HG03064 (cell line): ENCODE measurements around the gene CRIP3.

Experiments used
- ATAC-seq: cut with Tn5 transposase; IDR thresholded peaks from one replicate; pipeline ENCODE4 v1.9.1; 2021; ENCODE audit warnings: low read depth; ENCODE audit not compliant: unreplicated experiment

Gene CRIP3

DNA sequence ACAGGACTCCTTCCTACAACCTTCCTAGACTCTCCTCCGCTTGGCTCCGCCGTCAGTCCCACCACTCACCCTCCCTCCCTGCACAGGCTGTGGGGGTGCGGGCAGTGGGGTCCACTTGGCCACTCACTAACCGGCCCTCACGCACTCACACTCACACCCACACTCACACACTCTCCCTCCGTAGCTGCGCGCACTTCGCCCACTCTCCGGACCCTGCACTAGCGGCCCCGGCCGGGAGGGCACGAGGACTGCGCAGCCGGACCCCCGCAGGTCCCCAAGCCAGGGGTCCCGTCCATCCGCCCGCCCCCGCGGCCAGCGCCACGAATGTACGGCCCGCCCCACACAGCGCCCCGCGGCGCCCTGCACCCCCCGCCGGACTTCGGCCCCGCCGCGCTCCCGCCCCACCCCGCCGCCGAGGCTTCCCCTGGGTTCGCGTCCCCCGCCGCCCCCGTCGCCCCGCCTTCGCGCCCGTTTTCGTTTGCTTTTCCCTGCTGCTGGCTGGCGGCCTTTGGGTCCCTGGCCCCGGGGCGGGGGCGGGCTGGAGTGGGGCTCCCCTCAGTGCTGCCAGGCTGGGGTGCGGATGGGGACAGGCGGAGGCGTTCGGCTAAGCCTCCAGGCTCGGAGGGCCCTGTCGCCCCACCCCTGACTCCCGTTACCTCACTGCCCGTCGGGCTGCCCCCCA is 33.6 kb downstream of the CRIP3 start:
- ATAC-seq, result no peak

DNA sequence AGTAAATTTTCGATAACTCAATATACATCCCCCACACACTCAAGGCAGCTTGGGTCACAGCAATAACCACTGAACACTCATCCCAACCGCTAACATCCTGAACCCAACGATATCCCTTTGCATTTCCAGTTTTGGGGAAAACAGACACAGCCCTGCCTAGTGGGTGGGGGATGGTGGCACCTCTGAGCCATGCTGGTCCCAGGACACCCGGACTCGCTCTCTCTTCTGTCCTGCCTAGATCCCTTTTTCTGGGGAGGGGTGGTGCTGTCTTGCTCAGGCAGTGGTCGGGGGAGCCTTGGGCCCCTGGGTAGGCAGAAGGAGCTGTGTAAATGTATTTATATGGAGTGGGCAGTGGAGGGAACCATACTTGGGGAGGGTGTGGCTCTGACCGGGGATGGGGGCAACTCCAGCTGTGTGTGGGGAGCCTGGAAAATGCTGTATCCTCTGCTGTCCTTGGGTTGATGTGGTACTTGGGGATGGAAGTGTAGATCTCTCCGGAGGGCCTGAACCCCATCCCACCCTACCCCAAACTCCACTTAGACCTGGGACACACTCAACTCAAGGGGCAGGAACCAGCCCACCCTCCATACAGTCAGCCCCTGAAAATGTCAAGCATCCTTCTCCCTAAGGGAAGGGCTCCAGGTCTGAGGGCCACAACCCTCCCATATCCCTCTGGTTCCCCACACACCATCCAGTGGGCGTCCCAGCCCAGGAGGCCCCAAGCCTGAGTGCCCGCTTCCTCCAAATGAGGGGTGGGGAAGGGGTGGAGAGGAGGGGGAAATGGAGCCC is 34.3 kb downstream of the CRIP3 start:
- ATAC-seq, result no peak

GRCh38 chr6:43273707-43274106 is 34.9 kb downstream of the CRIP3 start:
- ATAC-seq, result no peak

GRCh38 chr6:43271944-43272343 is 36.7 kb downstream of the CRIP3 start:
- no peak for ATAC-seq

- ATAC-seq, result no peak
Observed at GRCh38 chr6:43271103-43271815, 37.4 kb downstream of the CRIP3 start.

- ATAC-seq, result no peak
Observed at GRCh38 chr6:43269273-43270007, 39.2 kb downstream of the CRIP3 start.

DNA sequence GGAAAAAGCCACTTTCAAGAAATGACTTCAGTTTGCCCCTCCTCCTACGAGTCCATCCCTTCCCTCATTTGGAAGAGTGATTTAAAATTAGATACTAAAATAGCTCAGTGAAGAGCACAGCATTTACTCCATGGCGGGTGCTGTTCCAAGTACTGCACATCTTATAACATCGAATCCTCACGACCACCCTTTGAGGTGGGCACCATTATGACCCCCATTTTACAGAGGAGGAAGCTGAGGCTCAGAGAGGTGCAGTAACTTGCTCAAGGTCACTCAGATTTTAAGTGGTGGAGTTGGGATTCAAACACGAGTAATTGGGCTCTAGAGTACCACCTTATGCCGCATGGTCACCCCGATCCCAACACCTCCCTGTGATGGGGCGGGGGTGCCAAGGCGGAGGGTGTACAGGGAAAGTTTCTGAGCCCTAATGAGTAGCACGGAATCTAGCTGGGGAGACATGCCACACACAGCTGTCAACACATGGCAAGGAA is 39.8 kb downstream of the CRIP3 start:
- ATAC-seq, result no peak

GRCh38 chr6:43268355-43268700 is 40.3 kb downstream of the CRIP3 start:
- ATAC-seq, result no peak

GRCh38 chr6:43267619-43268354 is 40.8 kb downstream of the CRIP3 start:
- ATAC-seq, result no peak

- no peak for ATAC-seq
Observed at GRCh38 chr6:43265564-43265963, 43.1 kb downstream of the CRIP3 start.

DNA sequence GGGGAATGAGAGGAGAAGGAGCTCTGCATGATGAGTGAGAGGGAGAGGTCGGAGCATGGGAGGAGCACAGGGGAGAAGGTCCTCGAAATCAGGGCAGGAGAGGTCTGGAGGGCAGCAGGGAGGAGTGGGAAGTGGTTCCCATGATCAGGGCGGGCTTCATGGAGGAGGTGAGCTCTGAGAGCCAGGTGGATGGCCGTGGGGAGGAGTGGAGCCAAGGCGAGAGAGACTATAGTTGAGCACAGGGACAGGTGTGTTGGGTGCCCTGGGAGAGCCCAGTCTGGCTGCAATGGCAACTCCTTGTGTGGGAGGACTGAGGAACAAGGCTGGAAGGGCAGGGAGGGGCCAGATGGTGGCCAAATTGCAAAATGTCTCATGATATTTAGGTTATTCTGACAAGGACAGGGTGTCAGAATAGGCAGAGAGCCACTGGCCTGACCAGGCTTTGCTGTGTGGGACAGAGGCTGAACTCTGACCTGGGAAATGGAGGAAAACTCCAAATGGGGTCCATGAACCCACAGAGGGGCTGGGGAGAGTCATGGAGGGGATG is 44.0 kb downstream of the CRIP3 start:
- ATAC-seq, result no peak

- no peak for ATAC-seq
Observed at GRCh38 chr6:43263314-43264178, 45.1 kb downstream of the CRIP3 start.

- ATAC-seq, result no peak
Observed at GRCh38 chr6:43262780-43263313, 45.8 kb downstream of the CRIP3 start.

DNA sequence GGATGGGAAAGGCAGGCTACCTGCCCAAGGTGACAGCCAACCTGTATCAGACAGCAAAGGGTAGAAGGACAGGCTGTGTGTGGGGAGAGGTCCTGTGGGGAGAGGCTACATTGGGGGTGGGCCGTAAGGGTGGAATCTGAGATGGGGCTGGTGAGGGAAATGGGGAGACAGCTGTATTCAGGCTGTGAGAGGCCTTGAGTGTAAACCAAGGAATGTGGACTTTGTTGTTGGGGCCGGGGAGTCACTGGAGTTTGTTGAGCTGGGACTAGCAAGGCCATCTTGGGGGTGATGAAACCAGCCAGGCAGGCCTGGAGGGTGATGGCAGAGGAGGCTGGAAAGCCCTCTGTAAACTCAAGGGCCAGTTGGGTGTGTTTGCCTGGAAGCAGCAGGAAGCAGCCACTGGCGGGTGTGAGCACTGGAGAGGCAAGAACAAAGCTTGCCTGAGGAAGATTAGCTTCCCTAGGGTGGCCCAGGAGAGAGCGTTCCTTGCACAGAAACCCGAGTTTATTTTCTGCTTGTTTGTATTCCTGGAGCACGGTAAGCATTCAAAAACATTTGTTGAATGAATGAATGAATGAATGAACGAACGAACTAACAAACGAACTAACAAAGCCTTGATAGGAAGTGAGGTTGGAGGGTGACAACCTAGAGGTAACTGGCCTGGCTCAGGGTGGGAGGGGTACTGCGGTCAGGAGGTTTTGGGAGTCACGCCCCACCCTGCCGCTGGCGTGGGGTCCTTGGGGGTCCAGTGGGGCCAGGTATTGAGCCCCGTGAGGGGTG is 46.4 kb downstream of the CRIP3 start:
- ATAC-seq, result no peak

DNA sequence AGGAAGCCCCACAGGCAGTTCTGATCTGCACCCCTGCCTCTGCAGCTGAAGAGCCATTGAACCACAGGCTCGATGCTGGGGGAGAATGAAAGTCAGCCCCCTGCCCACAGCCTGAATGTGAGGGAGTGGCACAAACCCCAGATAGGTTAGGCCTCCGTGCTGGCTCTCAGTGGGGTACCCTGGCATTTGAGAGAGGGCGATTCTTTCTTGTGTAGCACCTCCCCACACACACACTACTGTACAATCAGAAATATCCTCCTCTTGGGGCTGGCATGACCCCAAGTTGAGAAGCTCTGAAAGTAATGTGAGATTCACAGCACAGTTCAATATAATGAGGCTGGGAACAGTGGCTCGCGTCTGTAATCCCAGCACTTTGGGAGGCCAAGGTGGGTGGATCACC is 47.4 kb downstream of the CRIP3 start:
- ATAC-seq, result no peak

DNA sequence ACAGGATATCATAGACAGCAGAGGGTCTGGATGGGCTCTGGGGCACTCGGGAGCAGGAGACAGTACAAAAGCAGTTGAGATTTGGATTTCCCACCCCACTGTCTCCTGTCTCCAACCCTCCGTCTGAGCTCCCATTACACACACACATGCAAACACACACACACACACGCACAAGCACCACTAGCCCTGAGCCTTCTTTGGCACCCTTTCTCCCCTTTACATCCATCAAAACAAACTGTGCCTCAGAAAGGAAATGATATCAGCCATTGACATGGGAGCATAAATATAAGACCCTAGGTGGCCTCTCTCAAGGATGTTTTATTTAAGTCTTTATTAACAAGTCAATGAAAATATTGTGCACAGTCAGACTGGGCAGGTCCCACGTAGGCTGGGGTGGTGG is 47.8 kb downstream of the CRIP3 start:
- ATAC-seq, result no peak

DNA sequence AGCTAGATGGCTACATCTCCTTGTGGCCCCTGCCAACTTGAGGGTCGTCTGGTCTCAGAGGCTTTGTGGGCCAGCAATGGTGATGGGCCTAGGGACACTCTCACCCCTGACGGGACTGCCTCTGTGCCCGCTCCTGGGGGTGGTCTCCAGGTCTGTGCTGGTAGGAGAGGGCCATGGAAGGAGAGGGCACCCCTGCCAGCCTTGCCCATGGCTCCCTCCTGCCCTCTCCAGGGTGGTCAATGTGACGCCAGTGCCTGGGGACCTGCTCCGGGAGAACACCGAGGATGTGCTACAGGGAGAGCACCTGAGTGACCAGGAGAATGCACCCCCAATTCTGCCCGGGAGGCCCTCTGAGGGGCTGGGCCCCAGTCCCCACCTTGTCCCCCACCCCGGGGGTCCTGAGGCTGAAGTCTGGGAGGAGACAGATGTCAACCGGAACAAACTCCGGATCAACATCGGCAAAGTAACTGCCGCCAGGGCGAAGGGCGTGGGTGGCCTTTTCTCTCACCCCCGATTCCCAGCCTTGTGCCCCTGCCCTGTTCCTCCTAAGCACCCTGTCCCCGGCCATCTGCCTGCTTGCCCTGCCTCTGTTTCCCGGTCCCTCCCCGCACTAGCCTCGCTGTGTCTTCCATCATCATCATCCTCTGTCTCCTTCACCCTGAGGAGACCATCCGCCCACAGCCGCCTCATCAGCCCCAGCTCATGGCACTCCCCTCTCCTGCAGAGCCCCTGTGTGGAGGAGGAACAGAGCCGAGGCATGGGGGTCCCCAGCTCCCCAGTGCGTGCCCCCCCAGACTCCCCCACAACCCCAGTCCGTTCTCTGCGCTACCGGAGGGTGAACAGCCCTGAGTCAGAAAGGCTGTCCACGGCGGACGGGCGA is 49.6 kb downstream of the CRIP3 start:
- ATAC-seq, result no peak
